Hematopoietic multipotent progenitor cell treated with erythropoietin and hydrocortisone succinate and interleukin-3 and kit ligand, for 4 days (in vitro differentiated cells): ENCODE measurements around the gene PPIF.

ENCODE experiments used
- DNase-seq: peaks from one replicate; pipeline ENCODE4 v3.0.0-alpha.2; 2015

The PPIF gene

GRCh38 chr10:79347226-79347893 lies at the start of gene PPIF:
TSS of gene PPIF (plus strand) at chr10:79347469. CDS start at chr10:79347549, 80 bp downstream.
- DNase-seq = peak; percentile 97

- DNase-seq = peak; percentile 81
Observed at GRCh38 chr10:79298403-79299244, 48.6 kb upstream of the PPIF start.

DNA sequence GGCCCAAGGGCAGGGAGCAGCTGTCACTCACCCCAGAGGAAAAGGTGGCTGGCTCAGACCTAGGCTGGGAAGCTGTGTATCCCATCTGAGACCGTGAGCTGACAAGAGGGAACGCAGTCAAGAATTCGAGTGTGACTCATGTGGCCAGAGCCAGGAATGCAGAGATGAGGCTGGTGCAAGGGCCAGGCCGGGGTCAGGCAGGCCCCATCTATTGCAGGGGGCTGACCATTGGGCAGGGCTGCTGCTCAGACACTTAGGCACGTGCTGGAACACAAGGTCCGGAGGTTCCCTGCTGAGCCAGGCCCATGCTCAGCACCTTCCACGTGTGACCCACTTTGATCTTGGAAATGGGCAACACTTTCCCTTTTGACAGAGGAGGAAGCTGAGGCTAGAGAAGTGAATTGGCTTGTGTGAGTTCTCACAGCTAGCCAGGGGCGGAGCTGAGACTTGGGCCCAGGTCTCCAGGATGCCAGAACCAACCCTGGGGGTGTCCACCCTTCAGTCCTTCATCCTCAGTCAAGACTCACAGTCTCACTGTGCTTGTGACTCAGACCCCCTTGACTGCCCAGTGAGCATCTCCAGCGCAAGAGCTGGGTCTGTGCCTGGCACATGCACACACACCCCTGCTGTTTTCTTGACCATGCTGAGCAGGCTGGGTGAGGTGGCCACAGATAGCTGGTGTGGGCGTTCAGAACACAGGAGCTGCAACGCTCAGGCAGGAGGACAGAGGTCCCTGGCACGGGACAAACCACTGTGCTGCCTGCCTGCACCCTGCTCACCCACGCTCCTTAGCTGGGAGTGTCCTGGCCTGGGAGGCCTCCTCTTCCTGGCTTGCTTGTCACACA lies 47.6 kb upstream of the PPIF start:
- DNase-seq = no peak

DNA sequence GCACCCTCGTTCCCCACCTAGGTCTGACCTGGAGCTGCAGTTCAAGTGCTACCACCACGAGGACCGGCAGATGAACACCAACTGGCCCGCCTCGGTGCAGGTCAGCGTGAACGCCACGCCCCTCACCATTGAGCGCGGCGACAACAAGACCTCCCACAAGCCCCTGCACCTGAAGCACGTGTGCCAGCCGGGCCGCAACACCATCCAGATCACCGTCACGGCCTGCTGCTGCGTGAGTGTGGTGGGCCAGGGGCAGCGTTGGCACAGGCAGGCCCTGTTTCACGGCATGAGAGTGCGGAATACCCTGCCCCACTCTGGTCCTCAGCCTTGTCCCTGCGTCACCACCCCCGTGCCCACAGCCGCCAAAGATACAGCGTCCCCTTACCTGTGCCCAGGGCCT lies 46.6 kb upstream of the PPIF start:
- DNase-seq = no peak

DNA sequence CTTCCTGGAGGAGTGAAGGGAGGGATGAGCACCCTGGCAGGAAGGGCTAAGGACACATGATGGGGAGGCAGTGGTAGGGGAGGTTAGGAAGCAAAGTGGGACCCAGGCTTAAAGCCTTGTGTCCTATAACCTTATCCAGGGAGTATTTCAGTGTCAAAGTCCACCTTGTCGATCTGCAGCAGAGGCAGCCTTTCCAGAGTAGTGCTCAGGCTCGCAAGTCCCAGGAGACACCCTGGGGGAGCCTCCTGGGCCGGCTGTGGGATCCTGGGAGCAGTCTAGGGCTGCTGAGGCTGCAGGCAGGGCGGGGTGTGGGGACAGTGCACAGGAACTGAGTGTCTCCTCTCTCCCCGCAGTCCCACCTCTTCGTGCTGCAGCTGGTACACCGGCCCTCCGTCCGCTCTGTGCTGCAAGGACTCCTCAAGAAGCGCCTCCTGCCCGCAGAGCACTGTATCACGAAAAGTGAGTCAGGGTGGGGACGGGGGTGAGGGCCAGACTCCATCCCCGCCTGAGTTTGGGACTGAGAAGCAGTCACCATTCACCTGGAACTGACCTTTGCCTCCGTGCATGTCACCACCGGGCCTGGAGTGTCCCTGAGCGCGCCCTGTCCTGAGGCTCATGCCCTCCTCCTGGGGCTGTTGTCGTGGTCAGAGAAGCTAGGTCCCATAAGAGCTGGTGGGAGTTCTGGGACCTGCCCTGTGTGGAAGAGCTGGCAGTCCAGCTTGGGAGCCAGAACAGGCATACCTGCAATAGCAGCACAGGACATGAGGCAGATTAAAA lies 45.3 kb upstream of the PPIF start:
- DNase-seq = no peak

DNA sequence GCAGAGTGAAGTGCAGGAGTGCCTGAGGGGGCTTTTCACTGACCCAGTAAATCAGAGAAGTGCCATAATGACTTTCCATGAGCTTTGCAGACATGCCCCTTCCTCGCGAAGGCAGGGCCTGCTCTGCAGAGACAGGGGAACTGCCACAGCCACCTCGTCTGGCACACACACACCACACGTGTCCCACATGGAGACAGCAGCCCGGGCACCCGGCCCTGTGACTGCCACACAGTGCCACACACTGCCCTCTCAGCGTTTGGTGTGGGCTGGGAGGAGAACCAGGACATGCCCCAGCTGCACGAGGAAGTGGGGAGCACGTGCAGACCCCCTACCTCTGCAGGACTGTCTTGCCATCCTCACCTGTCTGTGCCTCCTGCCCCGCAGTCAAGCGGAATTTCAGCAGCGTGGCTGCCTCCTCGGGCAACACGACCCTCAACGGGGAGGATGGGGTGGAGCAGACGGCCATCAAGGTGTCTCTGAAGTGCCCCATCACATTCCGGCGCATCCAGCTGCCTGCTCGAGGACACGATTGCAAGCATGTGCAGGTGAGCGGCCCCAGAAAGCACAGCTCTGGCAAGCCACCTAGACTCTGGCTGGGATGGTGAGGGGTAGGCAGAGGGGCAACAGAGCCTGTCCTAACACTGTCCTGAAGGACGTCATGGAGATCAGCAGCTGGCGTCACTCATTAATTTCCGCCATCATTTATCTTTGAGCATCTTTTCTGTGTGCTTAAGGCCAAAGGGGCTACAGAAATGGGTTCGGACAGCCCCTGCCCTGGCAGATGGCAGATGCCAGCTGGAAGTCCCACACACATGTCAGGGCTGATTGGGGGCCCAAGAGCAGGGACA lies 43.4 kb upstream of the PPIF start:
- DNase-seq = no peak

DNA sequence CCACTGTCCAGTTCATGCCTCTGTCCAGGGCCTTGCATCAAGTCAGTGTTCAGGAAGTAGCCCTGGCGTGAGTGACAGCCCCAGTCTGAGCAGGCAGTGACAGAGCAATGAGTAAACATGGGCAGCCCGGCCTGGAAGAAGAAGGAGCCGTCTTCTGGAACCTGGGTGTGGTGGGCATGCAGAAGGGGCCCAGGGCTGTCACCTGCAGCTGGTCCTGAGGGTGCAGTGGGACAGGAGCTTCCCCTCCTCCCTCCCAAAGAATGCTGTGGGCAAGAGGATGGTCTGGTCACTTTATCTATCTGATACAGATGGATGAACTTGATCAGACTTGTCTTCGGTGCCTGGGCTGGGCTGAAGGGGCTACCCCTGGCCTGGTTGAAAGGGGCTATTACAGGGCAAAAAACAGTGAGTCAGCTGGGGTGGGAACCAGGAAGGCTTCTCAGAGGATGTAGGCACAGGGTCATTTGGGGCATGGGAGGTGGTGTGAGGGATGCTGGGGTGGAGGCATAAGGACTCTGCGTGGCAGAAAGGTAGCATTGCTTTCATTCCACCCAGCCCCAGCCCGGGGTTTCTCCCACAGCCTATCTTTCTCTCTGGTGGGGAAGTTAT lies 42.7 kb upstream of the PPIF start:
- no peak for DNase-seq

DNA sequence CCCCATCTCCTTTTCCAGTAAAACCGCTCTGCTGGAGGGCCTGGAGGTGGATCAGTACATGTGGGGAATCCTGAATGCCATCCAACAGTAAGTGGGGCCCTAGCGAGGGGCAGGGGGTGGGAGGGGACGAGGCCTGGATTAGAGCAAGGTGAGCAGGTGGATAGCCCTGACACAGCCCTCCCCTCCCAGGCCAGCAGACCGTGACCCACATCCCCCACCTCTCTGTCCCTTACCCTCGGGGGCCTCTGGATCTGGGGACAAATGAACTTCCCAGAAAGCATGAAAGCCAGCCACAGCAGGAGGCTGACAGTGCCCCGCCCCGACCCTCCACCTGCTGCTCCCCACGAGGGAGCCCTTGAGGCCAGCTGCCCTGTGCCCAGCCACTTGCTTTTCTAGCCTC lies 41.8 kb upstream of the PPIF start:
- DNase-seq = no peak

GRCh38 chr10:79305988-79306387 lies 41.3 kb upstream of the PPIF start:
- no peak for DNase-seq

DNA sequence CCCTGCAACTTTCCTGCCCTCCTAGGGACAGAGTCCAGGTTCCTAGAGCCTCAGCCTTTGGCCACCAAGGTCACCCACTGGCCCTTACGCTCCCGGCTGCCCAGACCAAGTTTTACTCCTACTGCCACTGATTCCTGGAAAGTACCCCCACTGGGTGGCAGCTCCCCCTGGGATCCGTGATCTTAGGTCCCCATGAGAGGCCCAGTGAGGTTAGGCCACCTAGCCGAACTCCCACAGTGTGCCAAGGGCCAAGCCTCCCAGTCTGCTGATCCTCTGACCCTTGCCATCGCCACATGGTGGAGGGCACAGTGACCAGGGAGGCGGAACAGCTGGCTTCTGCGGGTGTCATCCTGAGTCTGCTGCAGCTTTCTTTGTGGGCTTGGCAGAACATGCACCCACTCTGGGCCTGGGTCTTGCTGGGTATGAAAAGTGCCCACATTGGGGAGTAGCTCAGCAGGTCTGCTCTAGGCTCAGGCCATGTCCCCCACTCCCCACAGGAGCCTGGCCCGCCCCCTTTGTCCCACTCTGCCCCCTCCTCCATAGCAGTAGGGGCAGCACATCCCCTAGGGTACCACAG lies 40.5 kb upstream of the PPIF start:
- no peak for DNase-seq

DNA sequence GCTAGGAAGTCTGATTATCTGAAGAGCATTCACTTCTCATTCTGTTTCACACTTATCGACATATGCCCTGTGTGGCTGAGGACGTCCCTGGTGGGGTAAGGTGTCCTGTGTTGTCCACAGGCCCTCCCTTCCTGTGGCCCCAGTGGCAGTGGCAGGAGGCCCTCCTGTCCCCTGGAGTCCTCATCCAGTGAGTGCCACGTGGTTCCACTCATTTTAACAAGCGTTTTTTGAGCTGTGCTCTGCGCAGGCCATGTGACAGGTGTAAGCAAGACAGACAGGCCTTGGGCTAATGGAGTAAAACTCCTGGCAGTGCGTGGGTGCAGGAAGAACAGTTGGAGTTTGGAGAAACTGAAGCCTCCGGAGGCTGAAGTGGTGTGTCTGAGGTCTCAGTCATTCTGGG lies 39.3 kb upstream of the PPIF start:
- no peak for DNase-seq

- DNase-seq = no peak
Observed at GRCh38 chr10:79308969-79309665, 38.2 kb upstream of the PPIF start.

DNA sequence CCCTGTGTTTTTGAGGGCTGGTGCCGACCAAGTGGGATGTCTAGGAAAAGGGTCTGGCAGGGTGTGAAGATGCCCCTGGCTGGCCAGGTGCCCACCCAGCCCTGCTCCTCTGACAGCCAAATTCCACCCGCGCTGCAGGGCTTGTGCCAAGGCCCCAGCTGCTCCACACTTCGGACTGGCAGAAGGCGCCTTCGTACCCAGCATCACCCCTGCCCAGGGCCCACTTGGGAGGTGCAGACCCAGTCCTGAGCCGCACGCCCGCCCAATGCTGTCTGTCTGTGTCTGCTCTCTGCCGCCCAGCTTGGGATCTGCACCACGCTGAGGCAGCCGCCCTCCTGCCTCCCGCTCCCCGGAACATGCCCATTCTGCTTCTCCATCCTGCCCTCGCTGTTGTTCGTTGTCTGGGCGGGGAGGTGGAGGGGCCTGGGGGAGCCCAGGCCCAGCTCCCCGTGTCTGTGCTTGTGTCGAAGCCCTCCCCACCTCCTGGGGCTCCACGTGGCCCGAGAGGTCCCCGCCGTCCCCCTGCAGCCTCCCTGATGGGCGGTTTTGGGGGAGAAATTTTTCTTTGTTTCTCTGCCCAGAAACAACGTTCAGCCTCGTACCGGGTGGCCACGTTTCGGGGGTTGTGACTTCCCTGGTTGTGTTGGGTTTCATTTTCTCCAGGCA lies 36.9 kb upstream of the PPIF start:
- no peak for DNase-seq

DNA sequence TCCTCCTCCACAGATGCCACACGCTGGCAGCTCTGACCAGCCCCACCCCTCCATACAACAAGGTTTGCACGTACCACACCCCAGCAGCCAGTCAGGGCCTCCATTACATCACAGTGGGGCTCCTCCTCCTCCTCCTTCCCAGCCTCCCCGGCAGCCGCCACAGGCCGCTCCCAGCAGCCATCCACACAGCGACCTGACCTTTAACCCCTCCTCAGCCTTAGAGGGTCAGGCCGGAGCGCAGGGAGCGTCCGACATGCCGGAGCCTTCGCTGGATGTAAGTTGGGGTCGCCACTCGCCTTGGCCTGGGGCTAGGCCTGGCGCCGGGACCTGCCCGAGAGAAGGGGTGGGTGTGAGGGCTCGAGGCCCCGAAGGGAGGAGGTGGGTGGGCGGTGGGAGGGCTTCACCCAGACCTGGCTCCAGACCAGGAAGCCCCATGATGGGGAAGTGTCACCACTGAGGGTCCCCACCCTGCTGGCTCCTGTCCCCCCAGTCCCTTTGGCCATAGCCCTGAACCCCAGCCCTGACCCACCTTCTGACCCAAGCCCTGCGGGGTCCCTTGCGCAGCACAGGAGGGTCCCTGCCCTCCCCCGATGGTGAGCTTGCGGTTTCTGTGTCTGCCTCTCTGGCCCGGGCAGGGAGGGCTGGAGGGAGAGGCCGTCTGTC lies 36.2 kb upstream of the PPIF start:
- no peak for DNase-seq

- DNase-seq = no peak
Observed at GRCh38 chr10:79311581-79312407, 35.5 kb upstream of the PPIF start.

GRCh38 chr10:79312601-79313187 lies 34.6 kb upstream of the PPIF start:
- DNase-seq = no peak

DNA sequence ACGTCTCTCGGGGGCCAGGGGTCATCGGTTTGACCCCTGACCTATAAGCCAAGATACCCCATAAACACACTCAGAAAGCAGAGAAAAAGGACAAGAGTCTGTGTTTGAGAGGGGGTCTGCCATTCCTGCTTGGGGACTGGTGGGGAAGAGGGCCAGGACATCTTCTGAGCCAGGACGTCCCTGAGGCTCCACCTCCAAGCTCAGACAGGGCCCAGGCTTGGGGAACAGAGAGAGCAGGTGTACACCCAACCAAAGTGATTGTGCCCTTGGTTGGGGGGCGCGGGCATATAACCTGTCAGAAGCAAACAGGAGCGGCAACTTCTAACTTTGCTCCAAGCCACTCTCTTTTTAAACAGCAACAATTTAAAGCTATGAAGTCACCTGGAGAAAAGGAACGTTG lies 33.9 kb upstream of the PPIF start:
- no peak for DNase-seq
